GM23248 (cell line): ENCODE results near the gene PCSK2.

ENCODE experiments used
- EZH2 ChIP-seq: fragments of 200-600 bp; sonication (generic); IDR thresholded peaks from 2 replicates; pipeline ENCODE4 v1.6.1; 2018; ENCODE audit warnings: antibody characterized with exemption, mild to moderate bottlenecking; ENCODE audit not compliant: insufficient read depth, poor library complexity, severe bottlenecking
- EZH2phosphoT487 ChIP-seq: fragments of 200-600 bp; sonication (generic); IDR thresholded peaks from 2 replicates; pipeline ENCODE4 v1.6.1; 2018; ENCODE audit warnings: antibody characterized with exemption, moderate library complexity, mild to moderate bottlenecking, low read depth; ENCODE audit not compliant: insufficient read depth

DNA sequence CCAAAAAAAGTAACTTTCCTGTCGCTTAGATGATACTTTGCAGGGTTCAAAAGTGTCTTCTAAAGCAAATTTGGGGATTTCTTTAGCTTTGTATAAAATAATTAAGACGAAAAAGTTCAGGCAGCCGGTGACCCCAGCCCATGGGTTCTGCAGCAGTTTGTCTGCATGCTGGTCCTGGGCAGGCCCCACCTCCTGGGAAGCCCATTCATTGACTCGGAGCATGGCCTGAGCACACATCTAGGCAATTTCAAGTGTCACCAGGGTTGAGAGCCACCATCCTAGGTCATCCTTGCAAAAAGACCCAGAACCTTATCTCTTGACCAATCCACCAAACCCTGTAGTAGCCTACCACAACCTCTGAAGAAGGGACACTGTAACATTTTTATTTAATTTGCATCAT is 283.7 kb downstream of the PCSK2 start:
- TF ChIP-seq EZH2phosphoT487 (no peak), EZH2 (no peak)
